Smooth muscle cell of the coronary artery (primary cell): Measurements from ENCODE around the gene OR2F2. TPM values are rescaled to one million over a fixed set of nuclear protein-coding genes. Genes with fewer than 3 reads are reported as not detected.

Experiments used
- total RNA-seq: library from RNA; depleted of rRNA; stranded (reverse); fragments of >200 nt; gene quantifications from 2 replicates; pipeline ENCODE4 v1.2.3, GENCODE V29; 2014; ENCODE audit warnings: low replicate concordance

OR2F2 gene
- not detected in 2 replicates for total RNA-seq

GRCh38 chr7:143934526-143935325 lies at the start of gene OR2F2:
Gene OR2F2 (plus strand): TSS chr7:143935233. CDS start chr7:143935233, 0 bp downstream.

GRCh38 chr7:143901668-143902331 lies 33.2 kb upstream of the OR2F2 start, which contains the start of gene TCAF1:
Gene TCAF1 (minus strand): TSS chr7:143902176. CDS start chr7:143876608, 25,568 bp downstream.

GRCh38 chr7:143954544-143954943 lies 19.5 kb downstream of the OR2F2 start, which contains the start of gene OR2F1:
Gene OR2F1 (plus strand): TSS chr7:143954844. CDS start chr7:143959971, 5,127 bp downstream.

Other genes with a start within 250 kb of the OR2F2 start
- 0.12 and 0.23 TPM in 2 replicates for gene CTAGE6, start 177.5 kb upstream of the OR2F2 start, total RNA-seq
- gene TCAF1, start 33.1 kb upstream of the OR2F2 start, total RNA-seq = 30.0 and 55.7 TPM in 2 replicates
- gene OR2F1, start 19.6 kb downstream of the OR2F2 start, total RNA-seq = not detected in 2 replicates
- not detected in 2 replicates for gene OR6B1, start 65.1 kb downstream of the OR2F2 start, total RNA-seq
- gene OR2A5, start 113.7 kb downstream of the OR2F2 start, total RNA-seq = not detected in 2 replicates
- not detected in 2 replicates for gene OR2A25, start 134.6 kb downstream of the OR2F2 start, total RNA-seq
- gene OR2A12, start 151.0 kb downstream of the OR2F2 start, total RNA-seq = not detected in 2 replicates
- not detected in 2 replicates for gene OR2A2, start 174.3 kb downstream of the OR2F2 start, total RNA-seq
- gene OR2A14, start 187.9 kb downstream of the OR2F2 start, total RNA-seq = not detected in 2 replicates
- gene CTAGE4, start 248.2 kb downstream of the OR2F2 start, total RNA-seq = 0.23 and 0.35 TPM in 2 replicates